K562 (cell line): ENCODE results near the gene PTK7. TPM values are rescaled to one million over a fixed set of nuclear protein-coding genes. Genes with fewer than 3 reads are reported as not detected.

Experiments
- BRD9 ChIP-seq: fragments of 450-650 bp; IDR thresholded peaks from 2 replicates; pipeline ENCODE4 v1.6.1; 2018; ENCODE audit warnings: low read depth; ENCODE audit not compliant: partially characterized antibody
- CHD1 ChIP-seq: fragments of 200-600 bp; sonication (generic); IDR thresholded peaks from one replicate; pipeline ENCODE4 v1.6.1; 2012; ENCODE audit warnings: mild to moderate bottlenecking, moderate library complexity, low read length, inconsistent platforms
- CREB3L1 ChIP-seq: fragments of 450-650 bp; IDR thresholded peaks from 2 replicates; pipeline ENCODE4 v1.6.1; 2014; ENCODE audit warnings: low read depth, mild to moderate bottlenecking, moderate library complexity, borderline replicate concordance
- DPF2 ChIP-seq: fragments of 450-650 bp; IDR thresholded peaks from 2 replicates; pipeline ENCODE4 v1.6.1; 2016
- FOXP1 ChIP-seq: sonication (generic); formaldehyde crosslinking; IDR thresholded peaks from 2 replicates; pipeline ENCODE4 v1.8.0; 2022; ENCODE audit warnings: mild to moderate bottlenecking, missing genetic modification reagents
- GTF2A2 ChIP-seq: IDR thresholded peaks from 2 replicates; pipeline ENCODE4 v1.6.1; 2016; ENCODE audit warnings: mild to moderate bottlenecking, missing genetic modification characterization, missing compliant biosample characterization
- KDM2B ChIP-seq: fragments of 250-450 bp; sonication (Bioruptor Pico); IDR thresholded peaks from 2 replicates; pipeline ENCODE4 v1.8.0; 2021; ENCODE audit warnings: mild to moderate bottlenecking, moderate library complexity
- SOX6 ChIP-seq: fragments of 450-650 bp; IDR thresholded peaks from 2 replicates; pipeline ENCODE4 v1.6.1; 2014; ENCODE audit warnings: mild to moderate bottlenecking
- TRIM25 ChIP-seq: fragments of 450-650 bp; IDR thresholded peaks from 2 replicates; pipeline ENCODE4 v1.7.0; 2016; ENCODE audit warnings: borderline replicate concordance
- ZNF639 ChIP-seq, 2 experiments: fragments of 200-800 bp in 1 of 2; sonication (Bioruptor generic) in 1 of 2; sonication (generic) in 1 of 2; formaldehyde crosslinking in 1 of 2; IDR thresholded peaks in 1 of 2; conservative IDR thresholded peaks in 1 of 2; 2 replicates each; pipeline versions ENCODE4 v1.5.0 to v1.6.1; 2016 to 2020; ENCODE audit warnings: missing compliant biosample characterization in 1 of 2, missing genetic modification characterization in 1 of 2, missing genetic modification reagents in 1 of 2
- polyA plus RNA-seq, 8 experiments: library from polyadenylated mRNA; depleted of rRNA in 4 of 8; stranded (reverse) in 5 of 8; unstranded in 3 of 8; fragments of >200 nt; fragmentation: Nextera tagmentation in 2 of 8; fragmentation: Illumina TruSeq in 1 of 8; extraction: Ambion mirVana in 2 of 8; extraction: Trizol in 1 of 8; gene quantifications; 2 replicates each; pipeline versions ENCODE4 v1.2.1 to v1.2.3, GENCODE V29; 2011 to 2014; ENCODE audit warnings: inconsistent platforms in 1 of 8, missing spikeins in 1 of 8
- total RNA-seq, 7 experiments: library from RNA; depleted of rRNA in 6 of 7; stranded (reverse); fragments of >200 nt in 6 of 7; fragmentation: Illumina TruSeq in 2 of 7; extraction: Trizol in 2 of 7; gene quantifications; 2 replicates each; pipeline versions ENCODE4 v1.2.1 to v1.2.3, GENCODE V29; 2011 to 2021; ENCODE audit warnings: low replicate concordance in 1 of 7
- TF ChIP-seq, protein P1 (sequence below), 2 experiments: fragments of 250-450 bp in 1 of 2; fragments of 450-650 bp in 1 of 2; sonication (Bioruptor Pico) in 1 of 2; IDR thresholded peaks; 2 replicates each; pipeline versions ENCODE4 v1.6.1 to v1.8.0; 2016 to 2021; ENCODE audit warnings: mild to moderate bottlenecking in 2 of 2, moderate library complexity in 2 of 2, missing compliant biosample characterization in 1 of 2, missing genetic modification characterization in 1 of 2
- TF ChIP-seq, protein P2 (sequence below), 2 experiments: fragments of 450-650 bp in 1 of 2; sonication (generic) in 1 of 2; formaldehyde crosslinking; conservative IDR thresholded peaks; 2 replicates each; pipeline versions ENCODE4 v1.4.0 to v1.8.1; 2020 to 2022; ENCODE audit warnings: mild to moderate bottlenecking in 1 of 2, missing genetic modification reagents in 1 of 2
- TF ChIP-seq, protein P3 (sequence below): fragments of 250-450 bp; sonication (Bioruptor Pico); IDR thresholded peaks from 2 replicates; pipeline ENCODE4 v1.9.0; 2021; ENCODE audit warnings: mild to moderate bottlenecking, inconsistent platforms
- TF ChIP-seq, protein P4 (sequence below): fragments of 150-350 bp; conservative IDR thresholded peaks from 2 replicates; pipeline ENCODE4 v1.6.1; 2014; ENCODE audit warnings: low read length

PTK7 gene
- total and polyA plus RNA-seq, 9 of the 15 experiments (the other 6 are each of a cell fraction or from before 2014, with no cell fraction given): 0.20 to 6.8 (median 4.2) TPM

DNA sequence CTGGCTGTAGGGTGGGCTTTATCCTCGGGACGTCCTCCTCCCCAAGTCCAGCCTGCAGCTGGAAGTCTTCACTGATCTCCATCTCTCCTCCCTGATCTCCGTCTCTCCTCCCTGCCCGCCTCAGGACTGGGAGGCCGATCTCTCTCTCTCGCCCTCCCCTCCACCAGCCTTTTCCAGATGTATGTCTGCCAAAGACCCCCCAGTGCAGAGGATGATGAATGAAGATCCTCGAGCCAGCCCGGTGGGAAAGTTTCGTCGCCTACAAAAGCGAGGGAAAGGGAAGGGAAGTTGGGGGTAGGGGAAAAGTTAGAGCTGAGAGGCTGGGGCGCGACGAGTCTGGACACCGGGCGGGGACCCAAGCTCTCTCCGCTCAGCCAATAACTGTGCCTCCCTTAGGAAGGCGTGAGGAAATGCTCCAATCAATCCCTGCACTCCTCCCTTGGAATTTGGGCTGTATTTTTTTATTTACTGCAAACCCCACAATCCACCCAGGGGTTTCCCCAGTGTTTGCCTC, 94.4 kb downstream of the PTK7 start (continued):
- TF ChIP-seq, protein P1, sequence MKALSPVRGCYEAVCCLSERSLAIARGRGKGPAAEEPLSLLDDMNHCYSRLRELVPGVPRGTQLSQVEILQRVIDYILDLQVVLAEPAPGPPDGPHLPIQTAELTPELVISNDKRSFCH (CRISPR knock-in tag; IDR thresholded peaks at IDR 0.05): no peak
- TF ChIP-seq, protein P1 (tag; IDR thresholded peaks at IDR 0.05): peak; percentile 32; the same call in 1 of the 2 replicates
- TF ChIP-seq, protein P2, sequence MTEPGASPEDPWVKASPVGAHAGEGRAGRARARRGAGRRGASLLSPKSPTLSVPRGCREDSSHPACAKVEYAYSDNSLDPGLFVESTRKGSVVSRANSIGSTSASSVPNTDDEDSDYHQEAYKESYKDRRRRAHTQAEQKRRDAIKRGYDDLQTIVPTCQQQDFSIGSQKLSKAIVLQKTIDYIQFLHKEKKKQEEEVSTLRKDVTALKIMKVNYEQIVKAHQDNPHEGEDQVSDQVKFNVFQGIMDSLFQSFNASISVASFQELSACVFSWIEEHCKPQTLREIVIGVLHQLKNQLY (CRISPR knock-in tag; conservative IDR thresholded peaks at IDR 0.05): 0 out of 4 replicates have a peak, but pooled peaks of 1 of the 2 experiments have one; percentile 40
- TF ChIP-seq CHD1: no peak
- TF ChIP-seq SOX6: 0 out of 2 replicates have a peak, but pooled peaks have one; percentile 7
- no peak for TF ChIP-seq GTF2A2 (tag)
- TF ChIP-seq, protein P3, sequence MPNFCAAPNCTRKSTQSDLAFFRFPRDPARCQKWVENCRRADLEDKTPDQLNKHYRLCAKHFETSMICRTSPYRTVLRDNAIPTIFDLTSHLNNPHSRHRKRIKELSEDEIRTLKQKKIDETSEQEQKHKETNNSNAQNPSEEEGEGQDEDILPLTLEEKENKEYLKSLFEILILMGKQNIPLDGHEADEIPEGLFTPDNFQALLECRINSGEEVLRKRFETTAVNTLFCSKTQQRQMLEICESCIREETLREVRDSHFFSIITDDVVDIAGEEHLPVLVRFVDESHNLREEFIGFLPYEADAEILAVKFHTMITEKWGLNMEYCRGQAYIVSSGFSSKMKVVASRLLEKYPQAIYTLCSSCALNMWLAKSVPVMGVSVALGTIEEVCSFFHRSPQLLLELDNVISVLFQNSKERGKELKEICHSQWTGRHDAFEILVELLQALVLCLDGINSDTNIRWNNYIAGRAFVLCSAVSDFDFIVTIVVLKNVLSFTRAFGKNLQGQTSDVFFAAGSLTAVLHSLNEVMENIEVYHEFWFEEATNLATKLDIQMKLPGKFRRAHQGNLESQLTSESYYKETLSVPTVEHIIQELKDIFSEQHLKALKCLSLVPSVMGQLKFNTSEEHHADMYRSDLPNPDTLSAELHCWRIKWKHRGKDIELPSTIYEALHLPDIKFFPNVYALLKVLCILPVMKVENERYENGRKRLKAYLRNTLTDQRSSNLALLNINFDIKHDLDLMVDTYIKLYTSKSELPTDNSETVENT: 0 out of 2 replicates have a peak, but pooled peaks have one; percentile 43
- peak; percentile 17; the same call in 1 of the 2 replicates for TF ChIP-seq TRIM25
- TF ChIP-seq, protein P4, sequence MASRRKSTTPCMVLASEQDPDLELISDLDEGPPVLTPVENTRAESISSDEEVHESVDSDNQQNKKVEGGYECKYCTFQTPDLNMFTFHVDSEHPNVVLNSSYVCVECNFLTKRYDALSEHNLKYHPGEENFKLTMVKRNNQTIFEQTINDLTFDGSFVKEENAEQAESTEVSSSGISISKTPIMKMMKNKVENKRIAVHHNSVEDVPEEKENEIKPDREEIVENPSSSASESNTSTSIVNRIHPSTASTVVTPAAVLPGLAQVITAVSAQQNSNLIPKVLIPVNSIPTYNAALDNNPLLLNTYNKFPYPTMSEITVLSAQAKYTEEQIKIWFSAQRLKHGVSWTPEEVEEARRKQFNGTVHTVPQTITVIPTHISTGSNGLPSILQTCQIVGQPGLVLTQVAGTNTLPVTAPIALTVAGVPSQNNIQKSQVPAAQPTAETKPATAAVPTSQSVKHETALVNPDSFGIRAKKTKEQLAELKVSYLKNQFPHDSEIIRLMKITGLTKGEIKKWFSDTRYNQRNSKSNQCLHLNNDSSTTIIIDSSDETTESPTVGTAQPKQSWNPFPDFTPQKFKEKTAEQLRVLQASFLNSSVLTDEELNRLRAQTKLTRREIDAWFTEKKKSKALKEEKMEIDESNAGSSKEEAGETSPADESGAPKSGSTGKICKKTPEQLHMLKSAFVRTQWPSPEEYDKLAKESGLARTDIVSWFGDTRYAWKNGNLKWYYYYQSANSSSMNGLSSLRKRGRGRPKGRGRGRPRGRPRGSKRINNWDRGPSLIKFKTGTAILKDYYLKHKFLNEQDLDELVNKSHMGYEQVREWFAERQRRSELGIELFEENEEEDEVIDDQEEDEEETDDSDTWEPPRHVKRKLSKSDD: peak; percentile 15; the same call in 1 of the 2 replicates
- TF ChIP-seq BRD9: peak; percentile 45
- no peak for TF ChIP-seq FOXP1 (CRISPR knock-in tag)
- TF ChIP-seq KDM2B: 0 out of 2 replicates have a peak, but pooled peaks have one; percentile 16
- peak; percentile 57; the same call in 1 of the 2 replicates for TF ChIP-seq DPF2
- no peak for TF ChIP-seq ZNF639 (CRISPR knock-in tag; conservative IDR thresholded peaks at IDR 0.05 in 1 of 2, IDR thresholded peaks at IDR 0.05 in 1 of 2)
- TF ChIP-seq CREB3L1: peak; percentile 15; the same call in 1 of the 2 replicates
